Fibroblast of mammary gland (primary cell): ENCODE data around the gene PVRIG.
A peak's percentile ranks its signal among the peaks of the same experiment; 100 is the strongest.
"Not testable (repeated sequence)": the region's sequence is repeated elsewhere in the genome, so short reads cannot be mapped to it uniquely, and the experiment has no call there.

Experiments
- DNase-seq: peaks from one replicate; pipeline ENCODE4 v3.0.0-alpha.2; 2010; ENCODE audit warnings: low read depth
- H3K4me3 ChIP-seq: 2 replicates; pipeline ENCODE4 v1.5.1; 2011; ENCODE audit warnings: low read depth, mild to moderate bottlenecking, low read length, moderate library complexity; ENCODE audit not compliant: control insufficient read depth
- CTCF ChIP-seq: conservative IDR thresholded peaks from 2 replicates; pipeline ENCODE4 v1.5.1; 2011; ENCODE audit warnings: low read depth, low read length, inconsistent platforms; ENCODE audit not compliant: control insufficient read depth, insufficient read depth

The PVRIG gene

DNA sequence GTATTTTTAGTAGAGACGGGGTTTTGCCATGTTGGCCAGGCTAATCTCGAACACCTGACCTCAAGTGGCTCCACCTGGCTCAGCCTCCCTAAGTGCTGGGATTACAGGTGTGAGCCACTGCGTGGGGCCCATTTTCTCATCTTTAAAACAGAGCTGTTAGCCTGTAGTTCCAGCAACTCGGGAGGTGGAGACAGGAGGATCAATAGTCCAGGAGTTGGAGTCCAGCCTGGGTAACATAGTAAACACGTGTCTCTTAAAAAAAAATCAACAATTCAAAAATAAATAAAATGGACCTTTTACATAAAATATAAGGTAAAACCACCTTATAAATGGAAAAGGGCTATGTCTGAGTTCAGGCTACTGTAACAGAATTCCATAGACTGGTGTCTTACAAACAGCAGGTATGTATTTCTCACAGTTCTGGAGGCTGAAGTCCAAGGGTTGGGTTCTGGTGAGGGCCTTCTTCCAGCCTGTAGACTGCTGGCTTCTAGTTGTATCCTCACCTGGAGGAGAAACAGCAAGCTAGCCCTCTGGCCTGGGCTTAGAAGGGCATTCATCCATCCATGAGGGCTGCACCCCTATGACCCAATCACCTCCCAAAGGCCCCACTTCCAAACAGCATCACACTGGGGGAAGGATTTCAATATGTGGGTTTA, 7.0 kb upstream of the PVRIG start:
- H3K4me3 ChIP-seq, result no peak overlapping the region
- no peak for TF ChIP-seq CTCF
- DNase-seq, result no peak

DNA sequence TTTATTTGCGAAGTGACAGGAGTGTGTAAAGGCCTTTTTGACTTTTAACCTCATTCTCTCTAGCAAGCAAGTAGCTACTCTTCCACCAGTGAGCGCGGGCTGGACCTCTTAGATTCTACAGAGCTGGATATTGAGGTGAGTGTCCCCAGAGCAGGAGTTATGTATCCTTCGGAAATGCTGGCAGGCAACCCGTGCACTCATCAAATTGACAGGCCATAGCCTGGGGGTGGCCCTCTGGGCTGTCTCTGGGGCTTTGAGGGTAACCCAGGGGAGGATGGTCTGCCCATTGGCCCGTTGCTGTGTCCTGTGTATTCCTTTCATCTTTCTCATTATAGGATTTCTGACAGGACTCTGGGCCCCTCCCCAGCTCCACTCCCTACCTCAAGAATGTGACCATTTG, 6.1 kb upstream of the PVRIG start:
- DNase-seq, result no peak
- no peak for TF ChIP-seq CTCF
- no peak overlapping the region for H3K4me3 ChIP-seq

GRCh38 chr7:100214356-100214755, 5.4 kb upstream of the PVRIG start:
- DNase-seq, H3K4me3 ChIP-seq: not testable (repeated sequence)

DNA sequence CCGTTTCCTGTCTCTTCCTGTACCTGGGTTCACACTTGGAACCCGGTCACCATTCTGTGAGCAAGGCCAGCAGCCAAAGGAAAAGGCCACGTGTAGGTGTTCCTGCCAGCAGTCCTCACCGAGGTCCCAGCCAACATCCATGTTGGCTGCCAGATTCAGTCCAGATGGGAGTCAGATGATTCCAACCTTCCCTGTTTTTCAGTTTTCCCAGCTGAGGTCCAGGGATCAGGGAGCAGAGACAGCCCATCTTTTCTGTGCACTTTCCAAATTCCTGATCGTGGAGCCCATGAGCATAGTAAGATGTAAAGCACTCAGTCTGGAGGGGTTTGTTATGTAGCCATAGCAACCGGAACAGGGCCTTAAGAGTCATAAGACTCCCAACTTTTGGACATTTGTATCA, 3.9 kb upstream of the PVRIG start:
- TF ChIP-seq CTCF, result no peak
- DNase-seq, result peak; percentile 33

GRCh38 chr7:100217934-100218333, 1.8 kb upstream of the PVRIG start:
- H3K4me3 ChIP-seq, result not testable (repeated sequence)
- peak; percentile 45 for TF ChIP-seq CTCF
- DNase-seq, result peak; percentile 53

More for the DNA sequence above, 3.9 kb upstream of the PVRIG start:
- no peak overlapping the region for H3K4me3 ChIP-seq

GRCh38 chr7:100219271-100219737, 445 bp upstream of the PVRIG start:
- H3K4me3 ChIP-seq, result no peak overlapping the region
- TF ChIP-seq CTCF, result no peak
- no peak for DNase-seq

DNA sequence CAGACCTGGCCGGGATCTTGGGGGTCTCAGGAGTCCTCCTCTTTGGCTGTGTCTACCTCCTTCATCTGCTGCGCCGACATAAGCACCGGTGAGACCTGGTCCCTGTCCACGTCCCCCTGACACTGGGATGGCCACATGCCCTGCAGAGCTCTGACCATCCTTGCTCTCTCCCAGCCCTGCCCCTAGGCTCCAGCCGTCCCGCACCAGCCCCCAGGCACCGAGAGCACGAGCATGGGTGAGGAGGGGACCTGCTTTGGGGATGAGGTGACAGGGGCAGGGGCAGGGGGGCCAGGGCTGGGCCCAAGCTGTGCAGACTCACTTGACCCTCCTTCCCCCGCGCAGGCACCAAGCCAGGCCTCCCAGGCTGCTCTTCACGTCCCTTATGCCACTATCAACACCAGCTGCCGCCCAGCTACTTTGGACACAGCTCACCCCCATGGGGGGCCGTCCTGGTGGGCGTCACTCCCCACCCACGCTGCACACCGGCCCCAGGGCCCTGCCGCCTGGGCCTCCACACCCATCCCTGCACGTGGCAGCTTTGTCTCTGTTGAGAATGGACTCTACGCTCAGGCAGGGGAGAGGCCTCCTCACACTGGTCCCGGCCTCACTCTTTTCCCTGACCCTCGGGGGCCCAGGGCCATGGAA, 959 bp downstream of the PVRIG start:
- no peak for TF ChIP-seq CTCF
- DNase-seq, result no peak
- H3K4me3 ChIP-seq, result no peak overlapping the region
